Activated naive CD8-positive, alpha-beta T cell (primary cell): ENCODE data around the gene GAGE12H.
"Not testable (repeated sequence)": the region's sequence is repeated elsewhere in the genome, so short reads cannot be mapped to it uniquely, and the experiment has no call there.

Source experiments
- H3K27ac Mint-ChIP-seq: one replicate; pipeline ENCODE4 v1.8.0; 2021; ENCODE audit warnings: mixed read lengths
- H3K27me3 Mint-ChIP-seq: one replicate; pipeline ENCODE4 v1.8.0; 2021; ENCODE audit warnings: mixed read lengths
- H3K36me3 Mint-ChIP-seq: one replicate; pipeline ENCODE4 v1.8.0; 2021; ENCODE audit warnings: mixed read lengths
- H3K4me1 Mint-ChIP-seq: one replicate; pipeline ENCODE4 v1.8.0; 2021; ENCODE audit warnings: low read depth, mixed read lengths
- H3K4me3 Mint-ChIP-seq: one replicate; pipeline ENCODE4 v1.8.0; 2021; ENCODE audit warnings: mild to moderate bottlenecking, mixed read lengths
- H3K9me3 Mint-ChIP-seq: one replicate; pipeline ENCODE4 v1.8.0; 2021; ENCODE audit warnings: low read depth, mixed read lengths

Gene GAGE12H, protein sequence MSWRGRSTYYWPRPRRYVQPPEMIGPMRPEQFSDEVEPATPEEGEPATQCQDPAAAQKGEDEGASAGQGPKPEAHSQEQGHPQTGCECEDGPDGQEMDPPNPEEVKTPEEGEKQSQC

DNA sequence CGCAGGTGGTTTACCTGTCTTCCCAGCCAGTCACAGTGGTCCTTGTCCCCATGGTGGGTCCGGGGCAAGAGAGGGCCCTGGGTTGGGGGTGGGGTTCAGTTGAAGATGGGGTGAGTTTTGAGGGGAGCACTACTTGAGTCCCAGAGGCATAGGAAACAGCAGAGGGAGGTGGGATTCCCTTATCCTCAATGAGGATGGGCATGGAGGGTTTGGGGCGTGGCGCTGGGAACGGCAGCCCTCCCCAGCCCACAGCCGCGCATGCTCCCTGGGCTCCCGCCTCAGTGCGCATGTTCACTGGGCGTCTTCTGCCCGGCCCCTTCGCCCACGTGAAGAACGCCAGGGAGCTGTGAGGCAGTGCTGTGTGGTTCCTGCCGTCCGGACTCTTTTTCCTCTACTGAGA is at the start of gene GAGE12H:
Gene GAGE12H, plus strand, starts transcription at position 301 of the 400 bp plus-strand sequence. CDS start 1,155 bp downstream, outside the sequence.
- not testable (repeated sequence) for H3K27me3 Mint-ChIP-seq, H3K36me3 Mint-ChIP-seq, H3K9me3 Mint-ChIP-seq, H3K4me3 Mint-ChIP-seq, H3K27ac Mint-ChIP-seq, H3K4me1 Mint-ChIP-seq

DNA sequence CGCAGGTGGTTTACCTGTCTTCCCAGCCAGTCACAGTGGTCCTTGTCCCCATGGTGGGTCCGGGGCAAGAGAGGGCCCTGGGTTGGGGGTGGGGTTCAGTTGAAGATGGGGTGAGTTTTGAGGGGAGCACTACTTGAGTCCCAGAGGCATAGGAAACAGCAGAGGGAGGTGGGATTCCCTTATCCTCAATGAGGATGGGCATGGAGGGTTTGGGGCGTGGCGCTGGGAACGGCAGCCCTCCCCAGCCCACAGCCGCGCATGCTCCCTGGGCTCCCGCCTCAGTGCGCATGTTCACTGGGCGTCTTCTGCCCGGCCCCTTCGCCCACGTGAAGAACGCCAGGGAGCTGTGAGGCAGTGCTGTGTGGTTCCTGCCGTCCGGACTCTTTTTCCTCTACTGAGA is 47.9 kb upstream of the GAGE12H start, which contains the start of gene GAGE12C:
Gene GAGE12C, plus strand, starts transcription at position 301 of the 400 bp plus-strand sequence. CDS start 1,155 bp downstream, outside the sequence.
- H3K36me3 Mint-ChIP-seq, H3K27me3 Mint-ChIP-seq, H3K4me3 Mint-ChIP-seq, H3K9me3 Mint-ChIP-seq, H3K27ac Mint-ChIP-seq, H3K4me1 Mint-ChIP-seq: not testable (repeated sequence)

DNA sequence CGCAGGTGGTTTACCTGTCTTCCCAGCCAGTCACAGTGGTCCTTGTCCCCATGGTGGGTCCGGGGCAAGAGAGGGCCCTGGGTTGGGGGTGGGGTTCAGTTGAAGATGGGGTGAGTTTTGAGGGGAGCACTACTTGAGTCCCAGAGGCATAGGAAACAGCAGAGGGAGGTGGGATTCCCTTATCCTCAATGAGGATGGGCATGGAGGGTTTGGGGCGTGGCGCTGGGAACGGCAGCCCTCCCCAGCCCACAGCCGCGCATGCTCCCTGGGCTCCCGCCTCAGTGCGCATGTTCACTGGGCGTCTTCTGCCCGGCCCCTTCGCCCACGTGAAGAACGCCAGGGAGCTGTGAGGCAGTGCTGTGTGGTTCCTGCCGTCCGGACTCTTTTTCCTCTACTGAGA is 38.3 kb upstream of the GAGE12H start, which contains the start of gene GAGE12D:
Gene GAGE12D, plus strand, starts transcription at position 301 of the 400 bp plus-strand sequence. CDS start 1,155 bp downstream, outside the sequence.
- not testable (repeated sequence) for H3K36me3 Mint-ChIP-seq, H3K27ac Mint-ChIP-seq, H3K4me3 Mint-ChIP-seq, H3K27me3 Mint-ChIP-seq, H3K4me1 Mint-ChIP-seq, H3K9me3 Mint-ChIP-seq

DNA sequence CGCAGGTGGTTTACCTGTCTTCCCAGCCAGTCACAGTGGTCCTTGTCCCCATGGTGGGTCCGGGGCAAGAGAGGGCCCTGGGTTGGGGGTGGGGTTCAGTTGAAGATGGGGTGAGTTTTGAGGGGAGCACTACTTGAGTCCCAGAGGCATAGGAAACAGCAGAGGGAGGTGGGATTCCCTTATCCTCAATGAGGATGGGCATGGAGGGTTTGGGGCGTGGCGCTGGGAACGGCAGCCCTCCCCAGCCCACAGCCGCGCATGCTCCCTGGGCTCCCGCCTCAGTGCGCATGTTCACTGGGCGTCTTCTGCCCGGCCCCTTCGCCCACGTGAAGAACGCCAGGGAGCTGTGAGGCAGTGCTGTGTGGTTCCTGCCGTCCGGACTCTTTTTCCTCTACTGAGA is 28.8 kb upstream of the GAGE12H start, which contains the start of gene GAGE12E:
Gene GAGE12E, plus strand, starts transcription at position 301 of the 400 bp plus-strand sequence. CDS start 1,155 bp downstream, outside the sequence.
- not testable (repeated sequence) for H3K27me3 Mint-ChIP-seq, H3K36me3 Mint-ChIP-seq, H3K27ac Mint-ChIP-seq, H3K9me3 Mint-ChIP-seq, H3K4me1 Mint-ChIP-seq, H3K4me3 Mint-ChIP-seq

DNA sequence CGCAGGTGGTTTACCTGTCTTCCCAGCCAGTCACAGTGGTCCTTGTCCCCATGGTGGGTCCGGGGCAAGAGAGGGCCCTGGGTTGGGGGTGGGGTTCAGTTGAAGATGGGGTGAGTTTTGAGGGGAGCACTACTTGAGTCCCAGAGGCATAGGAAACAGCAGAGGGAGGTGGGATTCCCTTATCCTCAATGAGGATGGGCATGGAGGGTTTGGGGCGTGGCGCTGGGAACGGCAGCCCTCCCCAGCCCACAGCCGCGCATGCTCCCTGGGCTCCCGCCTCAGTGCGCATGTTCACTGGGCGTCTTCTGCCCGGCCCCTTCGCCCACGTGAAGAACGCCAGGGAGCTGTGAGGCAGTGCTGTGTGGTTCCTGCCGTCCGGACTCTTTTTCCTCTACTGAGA is 19.2 kb upstream of the GAGE12H start, which contains the start of gene GAGE12F:
Gene GAGE12F, plus strand, starts transcription at position 301 of the 400 bp plus-strand sequence. CDS start 1,155 bp downstream, outside the sequence.
- H3K4me1 Mint-ChIP-seq, H3K27ac Mint-ChIP-seq, H3K27me3 Mint-ChIP-seq, H3K36me3 Mint-ChIP-seq, H3K9me3 Mint-ChIP-seq, H3K4me3 Mint-ChIP-seq: not testable (repeated sequence)

DNA sequence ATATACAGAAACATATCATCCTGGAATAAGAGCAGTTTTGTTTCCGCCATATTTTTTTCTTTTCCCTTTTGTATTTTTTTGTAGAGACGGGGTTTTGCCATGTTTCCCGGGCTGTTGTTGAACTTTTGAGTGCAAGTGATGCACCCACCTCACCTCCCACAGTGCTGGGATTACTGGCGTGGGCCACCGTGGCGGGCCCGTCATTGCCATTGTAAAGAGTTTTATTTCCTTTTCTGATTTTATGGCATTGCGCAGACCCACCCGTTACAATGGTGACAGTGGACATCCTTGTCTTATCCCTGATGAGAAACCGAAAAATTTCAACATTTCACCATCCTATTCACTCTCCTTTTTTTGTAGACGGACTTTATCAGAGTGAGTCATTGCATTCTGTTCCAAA is 11.0 kb upstream of the GAGE12H start:
- H3K27ac Mint-ChIP-seq, H3K36me3 Mint-ChIP-seq, H3K9me3 Mint-ChIP-seq, H3K4me1 Mint-ChIP-seq, H3K27me3 Mint-ChIP-seq, H3K4me3 Mint-ChIP-seq: not testable (repeated sequence)

DNA sequence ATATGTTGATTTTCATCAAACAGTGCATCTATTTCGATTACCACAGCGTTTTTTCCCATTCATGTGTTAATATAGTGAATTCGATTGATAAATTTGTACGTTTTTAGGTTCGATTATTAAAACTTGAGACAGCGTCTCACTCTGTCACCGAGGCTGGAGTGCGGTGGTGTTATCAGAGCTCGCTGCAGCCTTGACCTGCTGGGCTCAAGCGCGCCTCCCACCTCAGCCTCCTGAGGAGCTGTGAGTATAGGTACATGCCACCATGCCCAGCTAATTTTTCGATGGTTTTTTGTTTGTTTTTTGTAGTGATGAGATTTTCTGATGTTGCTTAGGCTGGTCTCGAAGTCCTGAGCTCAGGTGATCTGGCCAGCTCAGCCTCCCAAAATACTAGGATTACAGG is 10.6 kb upstream of the GAGE12H start:
- H3K27me3 Mint-ChIP-seq, H3K36me3 Mint-ChIP-seq, H3K4me3 Mint-ChIP-seq, H3K9me3 Mint-ChIP-seq, H3K27ac Mint-ChIP-seq, H3K4me1 Mint-ChIP-seq: not testable (repeated sequence)

DNA sequence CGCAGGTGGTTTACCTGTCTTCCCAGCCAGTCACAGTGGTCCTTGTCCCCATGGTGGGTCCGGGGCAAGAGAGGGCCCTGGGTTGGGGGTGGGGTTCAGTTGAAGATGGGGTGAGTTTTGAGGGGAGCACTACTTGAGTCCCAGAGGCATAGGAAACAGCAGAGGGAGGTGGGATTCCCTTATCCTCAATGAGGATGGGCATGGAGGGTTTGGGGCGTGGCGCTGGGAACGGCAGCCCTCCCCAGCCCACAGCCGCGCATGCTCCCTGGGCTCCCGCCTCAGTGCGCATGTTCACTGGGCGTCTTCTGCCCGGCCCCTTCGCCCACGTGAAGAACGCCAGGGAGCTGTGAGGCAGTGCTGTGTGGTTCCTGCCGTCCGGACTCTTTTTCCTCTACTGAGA is 9.6 kb upstream of the GAGE12H start, which contains the start of gene GAGE12G:
Gene GAGE12G, plus strand, starts transcription at position 301 of the 400 bp plus-strand sequence. CDS start 1,155 bp downstream, outside the sequence.
- not testable (repeated sequence) for H3K4me3 Mint-ChIP-seq, H3K27me3 Mint-ChIP-seq, H3K4me1 Mint-ChIP-seq, H3K27ac Mint-ChIP-seq, H3K9me3 Mint-ChIP-seq, H3K36me3 Mint-ChIP-seq

DNA sequence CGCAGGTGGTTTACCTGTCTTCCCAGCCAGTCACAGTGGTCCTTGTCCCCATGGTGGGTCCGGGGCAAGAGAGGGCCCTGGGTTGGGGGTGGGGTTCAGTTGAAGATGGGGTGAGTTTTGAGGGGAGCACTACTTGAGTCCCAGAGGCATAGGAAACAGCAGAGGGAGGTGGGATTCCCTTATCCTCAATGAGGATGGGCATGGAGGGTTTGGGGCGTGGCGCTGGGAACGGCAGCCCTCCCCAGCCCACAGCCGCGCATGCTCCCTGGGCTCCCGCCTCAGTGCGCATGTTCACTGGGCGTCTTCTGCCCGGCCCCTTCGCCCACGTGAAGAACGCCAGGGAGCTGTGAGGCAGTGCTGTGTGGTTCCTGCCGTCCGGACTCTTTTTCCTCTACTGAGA is 9.4 kb downstream of the GAGE12H start, which contains the start of gene GAGE2A:
Gene GAGE2A, plus strand, starts transcription at position 301 of the 400 bp plus-strand sequence. CDS start 1,155 bp downstream, outside the sequence.
- not testable (repeated sequence) for H3K27ac Mint-ChIP-seq, H3K4me3 Mint-ChIP-seq, H3K4me1 Mint-ChIP-seq, H3K9me3 Mint-ChIP-seq, H3K27me3 Mint-ChIP-seq, H3K36me3 Mint-ChIP-seq

DNA sequence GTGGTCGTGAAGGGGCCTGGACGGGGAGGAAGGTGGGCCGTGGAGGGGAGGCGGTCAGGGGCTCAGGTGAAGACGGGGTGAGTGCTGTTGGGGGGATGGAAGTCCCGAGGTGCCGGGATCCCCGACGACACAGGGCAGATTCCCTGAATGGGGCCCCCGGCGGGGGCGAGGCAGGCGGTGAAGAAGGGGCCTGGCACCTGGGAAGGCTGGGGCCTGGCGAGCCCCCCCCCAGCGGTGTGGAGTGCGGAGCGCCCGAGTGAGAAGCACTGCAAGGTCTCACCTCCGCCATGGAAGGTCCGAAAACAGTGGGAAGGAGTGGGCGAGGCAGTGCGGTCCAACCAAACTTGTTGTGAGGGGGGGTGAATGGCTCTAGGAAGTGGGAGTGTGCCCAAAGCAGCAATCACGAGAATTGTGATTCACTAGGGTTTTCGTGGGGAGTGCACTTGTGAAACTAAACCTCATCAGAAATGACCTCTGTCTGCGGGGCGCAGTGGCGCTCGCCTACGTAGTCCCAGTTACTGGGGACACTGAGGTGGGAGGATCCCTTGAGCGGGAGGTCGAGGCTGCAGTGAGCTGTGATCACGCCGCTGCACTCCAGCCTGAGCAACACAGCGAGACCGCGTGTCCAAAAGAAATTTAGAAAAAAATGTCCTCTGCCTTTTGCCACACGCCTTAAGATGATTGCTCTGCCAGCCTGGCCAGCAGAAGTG is 10.2 kb downstream of the GAGE12H start:
- not testable (repeated sequence) for H3K9me3 Mint-ChIP-seq, H3K4me3 Mint-ChIP-seq, H3K27me3 Mint-ChIP-seq, H3K4me1 Mint-ChIP-seq, H3K27ac Mint-ChIP-seq, H3K36me3 Mint-ChIP-seq

DNA sequence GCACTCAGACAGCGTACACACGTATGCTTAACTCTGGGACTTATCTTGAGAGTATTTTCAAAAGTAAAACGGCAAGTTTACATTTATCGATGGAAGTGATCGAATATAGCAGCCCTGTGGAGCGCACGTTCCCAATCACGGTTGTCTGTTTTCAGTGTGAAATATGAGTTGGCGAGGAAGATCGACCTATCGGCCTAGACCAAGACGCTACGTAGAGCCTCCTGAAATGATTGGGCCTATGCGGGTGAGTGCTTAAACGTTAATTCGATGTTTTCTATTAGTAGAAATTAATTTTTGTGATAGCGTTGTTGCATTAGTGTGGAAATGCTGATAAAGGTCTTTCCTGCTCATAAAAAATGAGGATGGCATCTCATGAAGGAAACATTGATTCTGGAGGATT is 10.7 kb downstream of the GAGE12H start:
- not testable (repeated sequence) for H3K4me3 Mint-ChIP-seq, H3K36me3 Mint-ChIP-seq, H3K9me3 Mint-ChIP-seq, H3K4me1 Mint-ChIP-seq, H3K27ac Mint-ChIP-seq, H3K27me3 Mint-ChIP-seq

DNA sequence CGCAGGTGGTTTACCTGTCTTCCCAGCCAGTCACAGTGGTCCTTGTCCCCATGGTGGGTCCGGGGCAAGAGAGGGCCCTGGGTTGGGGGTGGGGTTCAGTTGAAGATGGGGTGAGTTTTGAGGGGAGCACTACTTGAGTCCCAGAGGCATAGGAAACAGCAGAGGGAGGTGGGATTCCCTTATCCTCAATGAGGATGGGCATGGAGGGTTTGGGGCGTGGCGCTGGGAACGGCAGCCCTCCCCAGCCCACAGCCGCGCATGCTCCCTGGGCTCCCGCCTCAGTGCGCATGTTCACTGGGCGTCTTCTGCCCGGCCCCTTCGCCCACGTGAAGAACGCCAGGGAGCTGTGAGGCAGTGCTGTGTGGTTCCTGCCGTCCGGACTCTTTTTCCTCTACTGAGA is 19.0 kb downstream of the GAGE12H start, which contains the start of gene GAGE1:
Gene GAGE1, plus strand, starts transcription at position 301 of the 400 bp plus-strand sequence. CDS start 1,155 bp downstream, outside the sequence.
- H3K27me3 Mint-ChIP-seq, H3K36me3 Mint-ChIP-seq, H3K9me3 Mint-ChIP-seq, H3K27ac Mint-ChIP-seq, H3K4me3 Mint-ChIP-seq, H3K4me1 Mint-ChIP-seq: not testable (repeated sequence)

DNA sequence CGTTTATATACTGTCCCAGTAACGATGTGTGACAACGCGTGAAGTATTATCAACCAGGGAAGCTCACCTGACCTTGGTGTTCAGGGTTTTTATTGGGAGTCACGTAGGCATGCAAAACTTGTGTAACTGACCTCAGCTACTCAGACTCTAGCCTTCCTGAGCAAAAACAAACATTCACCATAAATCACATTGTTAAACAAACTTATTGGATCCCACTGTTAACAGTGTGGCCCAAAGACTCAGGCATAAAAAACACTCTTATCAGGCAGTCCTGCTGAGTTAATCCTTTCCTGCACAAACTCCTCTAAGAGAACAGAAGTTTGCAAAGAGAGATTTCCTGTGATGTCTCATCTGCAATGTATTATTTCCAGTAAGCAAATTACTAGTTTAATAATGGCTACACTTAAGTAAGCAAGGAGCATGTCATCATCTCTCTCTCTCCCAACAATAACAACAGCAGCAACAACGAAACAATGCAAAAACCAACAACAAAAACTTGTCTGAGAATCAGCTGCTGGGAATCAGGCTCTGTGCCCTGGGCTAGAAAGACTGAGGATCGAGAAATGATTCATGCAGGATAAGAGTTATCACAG is 31.1 kb downstream of the GAGE12H start:
- Mint-ChIP-seq H3K4me3 (no peak overlapping the region), H3K9me3 (no peaks in the 10 kb centered on the region), H3K27me3 (no peaks in the 10 kb centered on the region), H3K4me1 (no peaks in the 10 kb centered on the region), H3K27ac (no peak overlapping the region), H3K36me3 (no peaks in the 10 kb centered on the region)

DNA sequence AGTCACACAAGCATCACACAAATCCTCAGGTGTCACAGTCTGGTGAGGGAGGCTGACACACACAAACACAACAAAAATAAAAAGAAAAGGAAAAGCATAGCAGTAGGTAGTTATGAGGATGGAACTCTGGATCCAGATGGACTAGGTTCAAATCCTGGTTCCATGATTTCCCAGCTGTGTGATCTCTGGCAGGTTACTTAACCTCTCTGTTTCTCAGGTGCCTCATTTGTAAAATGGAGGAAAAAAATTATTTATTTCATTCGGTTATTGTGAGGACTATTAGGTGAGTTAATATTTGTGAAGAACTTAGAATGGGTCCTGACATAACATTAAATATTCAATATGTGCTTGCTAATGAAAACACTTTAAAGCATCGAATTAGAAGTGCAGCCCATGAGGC is 38.8 kb downstream of the GAGE12H start:
- H3K36me3 Mint-ChIP-seq = no peaks in the 10 kb centered on the region
- no peaks in the 10 kb centered on the region for H3K27me3 Mint-ChIP-seq
- H3K9me3 Mint-ChIP-seq = no peaks in the 10 kb centered on the region
- no peak overlapping the region for H3K4me3 Mint-ChIP-seq
- H3K4me1 Mint-ChIP-seq = no peaks in the 10 kb centered on the region
- no peak overlapping the region for H3K27ac Mint-ChIP-seq

DNA sequence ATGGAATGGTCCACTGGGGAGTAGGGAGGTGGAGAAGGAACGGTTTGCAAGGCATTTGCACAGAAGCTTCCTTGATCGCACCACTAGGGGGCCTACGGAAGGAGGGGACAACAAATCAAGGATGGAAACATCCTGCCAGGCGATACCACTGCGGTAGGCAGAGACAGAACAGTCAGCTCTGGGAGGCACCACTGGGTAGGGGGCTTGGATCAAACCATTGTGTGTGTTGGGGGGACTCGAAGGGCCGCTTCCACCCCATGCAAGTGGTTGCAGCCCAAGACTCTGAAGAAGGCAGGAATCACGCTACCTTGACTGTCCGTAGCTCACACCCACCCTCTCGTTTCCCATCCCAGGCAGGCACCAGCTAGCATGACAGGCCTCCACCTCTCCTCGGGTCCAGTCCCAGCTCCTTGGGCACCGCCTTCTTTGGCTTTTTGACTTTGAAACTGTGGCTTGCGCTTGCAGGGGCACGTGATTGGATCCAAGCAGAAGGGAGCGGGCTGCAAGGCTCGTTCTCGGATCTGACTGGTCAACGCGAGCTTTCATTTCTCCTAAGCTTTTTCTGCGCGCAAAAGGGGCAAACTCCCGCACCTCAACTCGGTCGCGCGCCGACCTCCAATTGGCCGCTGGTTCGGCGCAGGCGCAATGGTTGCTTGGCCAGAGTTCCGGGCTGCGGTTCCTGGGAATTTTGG is 47.5 kb downstream of the GAGE12H start:
- H3K27ac Mint-ChIP-seq = no peak overlapping the region
- no peaks in the 10 kb centered on the region for H3K9me3 Mint-ChIP-seq
- peak overlapping the region; percentile 2 for H3K4me3 Mint-ChIP-seq
- H3K36me3 Mint-ChIP-seq = no peaks in the 10 kb centered on the region
- no peaks in the 10 kb centered on the region for H3K4me1 Mint-ChIP-seq
- H3K27me3 Mint-ChIP-seq = peaks cover 5% of the 10 kb centered on the region
